Bone marrow (tissue), 2 donors: ENCODE measurements around the gene STOX1.
"Not testable (repeated sequence)": the region's sequence is repeated elsewhere in the genome, so short reads cannot be mapped to it uniquely, and the experiment has no call there.

Experiments
- DNase-seq, 2 donors: peaks; one replicate each; lab custom pipeline; 2025; lab: John Stamatoyannopoulos, UW

STOX1 gene

DNA sequence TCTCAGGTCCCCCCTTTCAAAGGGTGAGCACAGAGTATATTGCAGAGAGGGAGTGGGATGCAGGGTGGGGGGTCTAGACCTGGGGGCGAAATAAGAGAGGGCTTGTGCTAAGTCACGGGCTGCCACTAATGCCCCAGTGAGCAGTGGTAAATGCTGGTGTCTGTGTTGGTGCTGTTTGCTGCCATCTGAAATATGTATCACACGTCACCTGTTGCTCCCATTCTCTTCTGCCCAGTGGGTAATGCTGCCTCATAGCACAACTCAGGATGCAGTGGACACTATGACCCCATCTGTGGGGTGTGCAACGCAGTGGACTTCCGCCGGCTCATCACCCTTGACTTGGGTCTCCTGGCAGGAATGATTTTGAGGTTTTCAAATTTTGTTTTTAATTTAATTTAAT, 2.6 kb downstream of the STOX1 start:
- DNase-seq, result no peak

DNA sequence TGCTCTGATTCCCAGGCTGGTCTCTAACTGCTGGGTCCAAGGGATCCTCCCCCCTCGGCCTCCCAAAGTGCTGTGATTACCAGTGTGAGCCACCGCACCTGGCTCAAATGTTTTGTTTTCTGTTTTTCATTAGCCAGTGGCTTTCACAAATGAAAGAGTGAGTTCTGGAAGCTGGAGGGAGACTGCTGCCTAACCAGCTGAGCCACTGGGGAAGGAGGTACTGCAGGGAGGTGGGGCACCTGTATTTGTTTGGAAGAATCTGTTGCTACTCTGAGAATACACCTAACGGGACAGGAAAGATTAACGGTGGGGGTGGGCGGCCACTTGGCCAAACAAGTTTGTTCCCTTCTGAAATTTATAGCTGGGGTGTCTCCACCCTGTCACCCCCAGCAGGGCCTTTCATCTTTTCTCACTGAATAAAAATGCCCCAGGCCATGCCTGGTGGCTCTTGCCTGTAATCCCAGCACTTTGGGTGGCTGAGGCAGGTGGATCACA, 4.7 kb downstream of the STOX1 start:
- no peak for DNase-seq

DNA sequence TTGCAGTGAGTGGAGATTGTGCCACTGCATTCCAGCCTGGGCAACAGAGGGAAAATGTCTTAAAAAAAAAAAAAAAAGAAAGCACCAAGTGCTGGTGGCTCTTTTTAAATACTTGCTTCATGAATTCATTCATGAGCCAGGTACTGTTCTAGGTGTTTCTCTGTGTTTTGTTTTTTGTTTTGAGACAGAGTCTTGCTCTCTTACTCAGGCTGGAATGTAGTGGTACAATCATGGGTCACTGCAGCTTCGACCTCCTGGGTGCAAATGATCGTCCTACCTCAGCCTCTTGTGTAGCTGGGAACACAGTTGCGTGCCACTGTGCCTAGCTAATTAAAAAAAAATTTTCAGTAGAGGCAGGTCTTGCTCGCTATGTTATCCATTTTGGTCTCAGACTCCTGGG, 5.3 kb downstream of the STOX1 start:
- no peak for DNase-seq

DNA sequence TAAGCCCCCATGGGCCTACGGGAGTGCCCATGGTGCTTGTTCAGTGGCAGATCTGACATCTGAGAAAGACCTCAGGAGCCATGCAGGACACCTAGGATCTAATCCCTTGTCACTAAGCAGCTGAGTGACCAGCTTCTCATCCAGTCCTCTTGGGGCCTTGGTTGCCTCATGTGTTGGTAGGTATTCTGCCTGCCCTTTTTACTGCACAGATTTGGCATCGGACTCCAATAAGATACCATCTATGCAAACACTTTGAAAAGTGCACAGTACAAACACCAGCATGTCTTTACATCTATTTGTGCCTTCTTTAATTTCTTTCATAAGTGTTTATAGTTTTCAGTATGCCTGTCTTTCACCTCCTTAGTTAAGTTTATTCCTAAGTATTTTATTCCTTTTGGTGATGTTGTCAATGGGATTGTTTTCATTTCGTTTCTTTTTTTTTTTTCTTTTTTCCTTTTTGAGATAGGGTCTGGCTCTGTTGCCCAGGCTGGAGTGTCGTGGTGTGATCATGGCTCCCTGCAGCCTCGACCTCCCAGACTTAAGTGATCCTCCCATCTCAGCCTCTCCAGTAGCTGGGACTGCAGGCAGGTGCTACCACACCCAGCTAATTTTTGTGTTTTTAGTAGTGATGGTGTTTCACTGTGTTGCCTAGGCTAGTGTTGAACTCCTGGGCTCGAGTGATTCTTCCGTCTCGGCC, 10.4 kb downstream of the STOX1 start:
- DNase-seq, result no peak

DNA sequence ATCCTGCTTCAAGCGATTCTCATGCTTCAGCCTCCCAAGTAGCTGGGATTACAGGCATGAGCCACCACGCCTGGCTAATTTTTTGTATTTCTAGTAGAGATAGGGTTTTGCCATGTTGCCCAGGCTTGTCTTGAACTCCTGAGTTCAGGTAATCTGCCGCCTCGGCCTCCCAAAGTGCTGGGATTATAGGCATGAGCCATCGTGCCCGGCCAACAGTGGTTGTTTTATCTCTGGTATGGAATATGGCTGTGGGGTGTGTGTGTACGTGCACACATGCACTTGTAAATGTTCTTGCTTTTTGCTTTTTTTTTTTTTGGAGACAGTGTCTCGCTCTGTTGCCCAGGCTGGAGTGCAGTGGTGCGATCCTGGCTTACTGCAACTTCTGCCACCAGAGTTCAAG, 13.3 kb downstream of the STOX1 start:
- not testable (repeated sequence) for DNase-seq

DNA sequence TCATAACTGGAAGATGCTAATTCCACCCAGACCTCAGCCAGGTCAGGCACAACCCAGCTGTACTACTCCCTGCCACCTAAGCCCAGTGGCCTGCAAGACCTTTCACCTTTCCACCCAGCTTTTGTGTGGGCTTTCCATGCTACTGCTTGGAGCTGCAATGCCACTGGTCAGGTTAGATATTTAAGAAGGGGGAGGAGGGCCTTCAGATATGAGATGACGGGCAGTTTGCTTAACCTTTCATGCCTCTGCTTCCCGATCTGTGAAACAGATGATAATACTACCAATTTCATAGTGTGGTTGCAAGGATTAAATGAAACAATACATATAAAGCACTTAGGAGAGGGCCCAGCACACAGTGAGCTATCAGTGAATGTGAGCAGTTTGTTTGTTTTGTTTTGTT, 20.9 kb downstream of the STOX1 start:
- no peak for DNase-seq

DNA sequence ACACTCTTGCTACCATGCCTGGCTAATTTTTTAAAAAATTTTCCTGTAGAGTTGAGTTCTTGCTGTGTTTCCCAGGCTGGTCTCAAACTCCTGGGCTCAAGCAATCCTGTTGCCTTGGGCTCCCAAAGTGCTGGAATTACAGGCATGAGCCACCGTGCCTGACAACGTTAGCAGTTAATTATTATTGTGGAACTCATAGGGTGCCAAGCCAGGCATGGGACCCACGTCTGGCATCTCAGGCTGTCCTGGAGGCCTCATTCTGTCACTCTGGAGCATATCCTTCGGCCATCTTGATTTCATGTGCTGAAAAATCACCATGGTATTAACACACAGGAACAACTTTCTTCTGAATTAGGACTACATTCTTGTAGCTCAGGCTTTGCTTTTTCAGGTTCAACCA, 21.5 kb downstream of the STOX1 start:
- DNase-seq, result no peak

DNA sequence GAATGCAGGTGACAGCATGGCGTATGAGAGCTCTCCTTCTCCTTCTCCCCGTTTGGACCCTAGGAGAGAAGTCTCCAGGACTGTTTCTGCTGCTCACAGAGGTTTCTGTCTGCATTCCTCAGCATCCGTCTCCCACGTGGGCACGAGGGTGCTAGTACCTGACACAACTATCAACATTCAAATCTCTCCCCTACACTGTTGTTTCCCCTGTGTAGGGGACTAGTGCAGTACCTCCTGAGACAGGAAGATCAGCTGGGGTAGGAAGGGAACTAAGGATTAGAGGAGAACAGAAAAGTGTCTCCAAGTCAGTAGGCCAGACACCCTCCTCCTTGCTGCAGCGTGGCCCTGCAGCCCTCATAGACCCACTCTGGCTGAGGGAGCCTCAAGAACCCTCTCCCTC, 29.0 kb downstream of the STOX1 start:
- DNase-seq, result no peak

DNA sequence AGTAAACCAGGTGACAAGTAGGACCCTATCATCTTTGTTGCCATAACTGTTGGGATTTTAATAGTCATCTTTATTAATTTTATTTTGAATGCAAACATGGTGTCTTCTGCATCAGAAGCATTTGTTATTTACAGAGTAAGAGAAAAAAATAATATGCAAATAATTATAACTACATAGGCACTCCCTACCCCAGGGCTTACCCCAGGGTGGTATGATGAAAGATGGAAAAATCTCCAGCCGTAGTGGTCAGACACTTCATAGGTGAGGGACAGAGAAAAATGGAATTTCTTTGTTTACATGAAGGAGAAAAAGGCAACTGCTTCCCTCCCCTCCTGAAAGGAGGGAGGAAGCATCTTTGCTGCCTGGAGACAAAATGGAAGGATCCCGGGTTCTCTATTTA, 29.7 kb downstream of the STOX1 start:
- no peak for DNase-seq

DNA sequence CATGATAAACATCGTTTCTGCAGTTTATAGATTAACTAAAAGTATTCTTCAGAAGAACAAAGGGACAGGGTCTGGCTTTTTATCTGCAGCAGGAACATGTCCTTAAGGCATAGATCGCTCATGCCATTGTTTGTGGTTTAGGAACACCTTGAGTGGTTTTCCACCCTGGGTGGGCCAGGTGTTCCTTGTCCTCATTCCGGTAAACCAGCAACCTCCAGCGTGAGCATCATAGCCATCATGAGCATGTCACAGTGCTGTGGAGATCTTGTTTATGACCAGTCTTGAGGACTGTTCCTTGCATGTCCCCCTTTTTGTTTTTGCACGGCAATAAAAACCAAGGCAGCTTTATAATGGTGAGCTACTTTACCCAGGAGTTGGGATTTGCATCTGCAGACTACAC, 33.9 kb downstream of the STOX1 start:
- DNase-seq, result no peak

DNA sequence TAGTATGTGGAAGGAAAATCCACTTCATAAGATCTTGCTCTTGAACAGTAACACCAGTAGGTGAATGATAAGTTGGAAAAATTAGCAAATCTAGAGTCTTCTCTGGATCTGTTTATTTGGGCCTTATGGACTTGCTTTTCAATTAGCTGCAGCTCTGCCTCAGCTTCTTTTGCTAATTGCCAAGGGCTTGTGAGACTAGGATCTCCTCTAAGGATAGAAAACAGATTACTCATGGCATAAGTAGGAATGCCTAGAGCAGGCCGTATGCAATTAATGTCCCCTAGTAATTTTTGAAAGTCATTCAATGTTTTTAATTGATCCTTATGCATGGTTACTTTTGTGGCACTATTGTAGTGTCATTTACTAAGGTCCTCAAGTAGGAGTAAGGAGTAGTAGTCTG, 37.3 kb downstream of the STOX1 start:
- DNase-seq, result no peak

DNA sequence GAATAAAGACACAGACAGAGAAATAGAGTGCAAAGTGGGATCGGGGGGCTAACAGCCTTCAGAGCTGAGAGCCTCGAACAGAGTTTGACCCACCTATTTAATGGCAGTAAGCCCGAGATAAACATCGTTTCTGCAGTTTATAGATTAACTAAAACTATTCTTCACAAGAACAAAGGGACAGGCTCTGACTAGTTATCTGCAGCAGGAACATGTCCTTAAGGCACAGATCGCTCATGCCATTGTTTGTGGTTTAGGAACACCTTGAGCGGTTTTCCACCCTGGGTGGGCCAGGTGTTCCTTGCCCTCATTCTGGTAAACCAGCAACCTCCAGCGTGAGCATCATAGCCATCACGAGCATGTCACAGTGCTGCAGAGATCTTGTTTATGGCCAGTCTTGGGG, 40.8 kb downstream of the STOX1 start:
- not testable (repeated sequence) for DNase-seq

DNA sequence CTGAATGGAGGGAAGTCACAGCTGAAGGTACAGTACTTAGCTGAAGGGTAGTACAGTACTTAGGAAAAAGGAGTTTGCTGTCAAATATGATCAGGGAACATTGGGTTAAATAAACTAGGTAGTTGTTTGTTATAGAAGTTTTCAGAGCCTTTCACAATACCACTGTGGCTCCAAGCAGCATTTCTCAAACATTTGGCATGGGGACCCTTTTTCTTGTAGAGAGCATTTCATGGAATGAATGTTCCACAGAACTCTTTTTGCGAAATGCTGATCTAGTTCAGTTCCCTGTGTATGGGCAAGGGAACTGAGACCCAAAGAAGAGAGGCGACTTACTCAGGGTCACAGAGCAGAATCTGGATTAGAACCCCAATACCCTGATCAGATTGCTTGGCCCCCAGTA, 42.3 kb downstream of the STOX1 start:
- no peak for DNase-seq

DNA sequence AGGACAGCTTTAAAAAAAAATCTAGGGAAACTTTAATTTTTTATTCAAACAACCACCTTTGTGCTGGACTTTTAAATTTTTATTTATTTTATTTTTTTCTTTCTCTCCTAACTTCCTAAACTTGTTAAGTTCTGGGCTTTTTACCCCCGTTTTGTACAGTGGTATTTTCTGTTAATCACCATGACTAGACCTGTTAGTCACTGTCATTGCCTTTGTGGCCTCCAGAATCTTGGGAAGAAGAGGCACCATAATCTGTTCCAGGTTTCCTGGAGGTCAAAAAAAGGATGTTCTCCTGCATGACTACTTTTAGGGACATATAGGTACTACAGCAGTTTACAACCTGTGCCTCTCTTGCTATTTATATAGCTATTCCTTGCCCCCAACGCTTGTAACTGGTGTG, 42.7 kb downstream of the STOX1 start:
- DNase-seq, result no peak

DNA sequence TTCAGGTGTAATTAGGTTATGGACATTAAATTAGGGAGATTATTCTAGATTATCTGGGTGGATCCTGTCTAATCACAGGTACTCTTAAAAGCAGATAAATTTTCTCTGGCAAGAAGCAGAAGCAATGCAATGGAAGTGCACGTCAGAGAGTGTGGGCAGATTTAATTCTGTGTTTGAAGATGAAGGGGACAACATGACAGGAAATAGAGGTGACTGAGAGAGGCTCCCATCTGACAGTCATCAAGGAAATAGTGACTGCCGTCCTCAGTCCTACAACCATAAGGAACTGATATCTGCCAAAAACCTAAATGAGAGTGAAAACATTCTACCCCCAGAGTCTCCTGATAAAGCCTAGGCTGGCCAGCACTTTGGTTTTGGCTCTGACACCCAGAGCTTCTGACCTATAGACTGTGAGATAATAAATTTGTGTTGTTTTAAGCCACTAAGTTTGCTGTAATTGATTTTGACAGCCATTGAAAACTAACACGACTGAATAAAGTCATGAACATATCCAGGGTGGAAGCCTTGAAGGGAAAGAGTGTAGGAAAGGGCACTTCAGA, 43.3 kb downstream of the STOX1 start:
- no peak for DNase-seq

DNA sequence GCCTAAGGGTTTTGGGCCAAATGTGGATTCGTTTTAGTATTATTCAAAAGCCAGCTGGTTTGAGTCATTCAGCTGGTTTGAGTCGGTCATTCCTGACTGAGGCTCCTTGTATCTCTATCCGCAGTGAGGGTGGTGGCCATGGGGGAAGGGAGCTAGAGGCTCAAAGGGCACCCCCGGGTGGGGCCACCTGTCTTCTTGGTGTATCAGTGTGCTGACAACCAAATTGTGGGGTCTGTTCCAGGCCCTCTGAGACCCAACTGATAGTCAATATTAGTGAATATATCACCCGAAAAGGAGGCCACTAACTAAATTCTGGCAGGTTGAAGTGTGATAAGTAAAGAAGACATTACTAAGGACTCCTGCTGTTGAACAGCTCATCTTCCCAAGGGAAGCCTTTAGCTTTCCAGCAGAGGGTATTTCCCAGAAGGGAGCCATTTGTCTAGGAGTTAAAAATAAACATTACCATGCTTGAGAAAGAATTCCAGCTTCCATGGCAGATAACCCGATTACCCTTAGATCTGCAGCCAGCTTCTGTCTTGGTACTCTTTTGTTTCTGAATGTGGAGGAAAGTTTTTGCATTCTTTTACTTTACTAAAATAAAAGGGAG, 43.9 kb downstream of the STOX1 start:
- no peak for DNase-seq

DNA sequence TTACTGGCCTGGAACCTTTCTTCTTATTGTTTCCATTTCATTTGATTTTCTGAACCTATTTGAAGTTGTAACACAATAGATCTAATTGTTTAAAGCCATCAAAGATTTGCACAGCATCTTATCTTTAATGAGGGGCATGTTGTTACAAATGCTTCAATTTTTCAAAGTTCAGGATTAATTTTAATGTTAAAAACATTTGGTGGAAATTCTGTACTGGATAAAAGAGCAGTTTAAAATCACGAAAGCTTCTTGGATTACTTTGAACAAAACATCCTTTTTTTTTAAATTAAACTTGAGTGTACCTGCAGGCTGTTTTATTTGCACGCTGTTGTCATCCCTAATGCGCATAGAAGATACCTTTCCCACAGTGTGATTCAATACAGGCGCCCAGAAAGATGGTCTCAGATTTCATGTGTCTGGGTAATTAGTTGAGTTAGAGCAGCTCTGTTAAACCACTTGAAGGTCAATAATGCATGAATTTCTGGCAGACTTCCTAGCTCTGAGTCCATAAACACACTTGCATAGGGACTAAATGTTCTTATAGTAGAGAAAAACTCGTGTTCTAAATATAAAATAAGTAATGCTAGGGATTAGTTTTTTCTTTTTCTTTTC, 44.5 kb downstream of the STOX1 start:
- no peak for DNase-seq

DNA sequence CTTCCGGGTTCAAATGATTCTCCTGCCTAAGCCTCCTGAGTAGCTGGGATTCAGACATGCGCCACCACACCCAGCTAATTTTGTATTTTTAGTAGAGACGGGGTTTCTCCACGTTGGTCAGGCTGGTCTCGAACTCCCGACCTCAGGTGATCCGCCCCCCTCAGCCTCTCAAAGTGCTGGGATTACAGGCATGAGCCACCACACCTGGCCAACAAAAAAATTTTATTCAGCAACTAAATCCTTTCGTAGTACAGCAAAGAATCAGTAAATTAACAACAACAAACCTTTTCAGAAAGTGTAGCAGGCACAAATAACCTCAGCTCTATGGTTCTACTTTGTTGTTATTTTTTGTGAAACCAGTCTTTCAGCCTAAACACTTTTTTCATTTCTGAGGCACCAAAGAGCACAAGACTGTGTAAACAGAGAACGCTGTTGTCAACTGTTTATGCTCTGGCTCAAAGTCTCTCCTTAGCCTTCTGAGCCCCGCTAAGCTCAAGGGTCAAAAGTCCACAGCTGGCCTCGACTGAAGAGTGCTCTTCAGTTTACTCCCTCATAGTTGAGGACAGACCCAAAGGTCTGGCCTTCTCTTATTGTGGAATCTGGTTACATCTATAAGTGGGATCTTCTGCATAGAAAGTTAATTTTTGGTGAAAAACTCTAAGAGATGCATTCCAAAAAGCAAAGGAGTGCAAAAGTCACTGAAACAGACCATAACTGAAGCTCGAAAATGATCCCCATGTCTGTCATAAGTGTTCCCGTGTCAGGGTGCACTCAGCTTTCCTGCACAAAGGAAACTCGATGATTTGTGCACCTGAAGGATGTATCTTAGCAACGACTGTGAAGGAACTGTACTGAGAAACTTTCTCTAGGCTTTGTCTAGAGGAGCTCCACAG, 49.2 kb downstream of the STOX1 start:
- DNase-seq, result no peak

DNA sequence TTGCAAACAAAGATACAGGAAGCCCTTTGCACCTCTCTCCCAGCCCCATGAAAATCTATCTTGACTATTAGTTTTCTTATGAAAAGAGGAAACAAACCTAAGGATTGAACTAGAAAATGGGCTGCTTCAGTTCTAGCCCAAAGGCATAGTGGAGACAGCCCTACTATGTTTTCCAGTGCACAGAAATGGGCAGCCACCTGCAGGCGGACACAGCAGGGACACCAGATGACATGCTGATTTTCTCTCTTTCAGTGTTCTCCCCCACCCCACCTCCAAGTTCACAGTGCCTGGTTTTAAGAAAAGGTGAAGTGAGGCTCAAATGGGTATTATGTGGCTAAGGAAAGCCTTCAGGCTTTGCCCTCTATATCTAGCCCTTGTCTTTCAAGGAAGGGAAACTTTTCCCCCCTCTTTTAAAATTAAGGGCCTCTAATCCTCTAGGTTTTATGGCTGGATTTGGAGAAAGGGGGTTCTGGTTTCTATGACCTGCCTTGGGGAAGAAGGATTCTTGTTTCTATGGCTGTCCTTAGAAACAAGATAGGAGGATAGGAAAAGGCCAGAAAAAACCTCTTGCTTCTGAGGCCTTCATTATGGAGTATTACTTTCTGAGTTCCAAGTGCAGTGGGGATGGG, 50.3 kb downstream of the STOX1 start:
- no peak for DNase-seq

DNA sequence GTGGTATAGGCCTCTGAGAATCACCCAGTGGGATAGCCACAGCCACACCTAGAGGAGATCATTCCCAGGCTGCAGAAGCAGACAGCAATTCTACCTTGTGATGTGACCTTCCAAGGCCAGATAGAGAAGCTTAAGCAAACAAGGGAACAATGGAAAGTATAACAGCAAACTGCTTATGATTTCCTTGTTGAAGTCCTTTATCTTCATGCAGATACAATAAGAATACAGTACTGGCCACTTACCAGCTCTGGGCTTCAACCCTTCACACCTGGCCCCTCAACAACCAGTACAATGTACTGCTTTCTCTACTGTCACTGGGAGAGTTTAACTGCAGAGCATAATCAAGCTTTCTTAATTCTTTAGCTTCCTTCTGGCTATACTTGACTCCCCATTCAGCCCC, 51.2 kb downstream of the STOX1 start:
- no peak for DNase-seq

DNA sequence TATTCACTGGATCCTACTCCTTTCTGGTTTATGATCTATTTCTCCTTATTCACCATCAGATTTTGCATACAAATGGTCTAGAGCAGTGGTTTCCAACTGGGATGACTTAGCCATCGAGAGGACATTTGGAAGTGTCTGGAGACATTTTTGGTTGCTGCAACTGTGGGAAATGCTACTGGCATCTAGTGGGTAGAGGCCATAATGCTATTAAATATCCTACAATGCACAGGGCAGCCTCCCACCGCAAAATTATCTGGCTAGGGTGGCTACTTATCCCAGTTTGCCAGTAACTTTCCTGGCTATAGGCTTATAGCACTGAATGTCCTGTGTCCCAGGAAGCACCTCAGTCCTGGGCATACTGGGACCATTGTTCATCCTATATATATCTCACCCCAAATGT, 52.3 kb downstream of the STOX1 start:
- DNase-seq, result no peak

DNA sequence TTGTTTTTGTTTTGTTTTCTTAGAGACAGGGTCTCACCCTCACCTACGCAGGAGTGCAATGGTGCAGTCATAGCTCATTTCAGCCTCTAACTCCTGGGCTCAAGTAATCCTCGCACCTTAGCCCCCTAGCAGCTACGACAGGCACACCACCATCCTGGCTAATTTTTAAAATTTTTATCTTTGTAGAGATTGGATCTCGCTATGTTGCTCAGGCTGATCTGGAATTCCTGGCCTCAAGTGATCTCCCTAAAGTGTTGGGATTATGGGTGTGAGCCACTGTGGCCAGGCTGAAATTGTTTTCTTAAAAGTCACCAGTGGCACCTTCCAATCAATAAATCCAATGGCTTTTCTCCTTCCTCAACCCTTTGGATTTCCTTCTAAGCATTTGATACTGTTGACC, 52.9 kb downstream of the STOX1 start:
- no peak for DNase-seq
